ENCODE data around the gene CDK7.
A peak's percentile ranks its signal among the peaks of the same experiment; 100 is the strongest.

CDK7 gene

GRCh38 chr5:69234457-69235268 lies at the start of gene CDK7:
TSS of gene CDK7 (plus strand) at chr5:69234886. CDS start at chr5:69234976, 90 bp downstream.
- H3K4me3 ChIP-seq (ENCODE audit: low read depth, low read length), result peak within 1 kb of the TSS; percentile 95
- TF ChIP-seq CTCF (conservative IDR thresholded peaks at IDR 0.05; ENCODE audit: low read depth, low read length), result no peak
- DNase-seq (ENCODE audit: low read depth), result peak; percentile 94

- H3K4me3 ChIP-seq (ENCODE audit: low read depth, low read length), result no peak overlapping the region
- no peak for DNase-seq (ENCODE audit: low read depth)
- TF ChIP-seq CTCF (conservative IDR thresholded peaks at IDR 0.05; ENCODE audit: low read depth, low read length), result no peak
Observed at GRCh38 chr5:69187342-69187741, 47.3 kb upstream of the CDK7 start.

GRCh38 chr5:69188811-69189161 lies 45.9 kb upstream of the CDK7 start:
- DNase-seq (ENCODE audit: low read depth), result no peak
- TF ChIP-seq CTCF (conservative IDR thresholded peaks at IDR 0.05; ENCODE audit: low read depth, low read length), result no peak
- peak overlapping the region; percentile 75 for H3K4me3 ChIP-seq (ENCODE audit: low read depth, low read length)

GRCh38 chr5:69189162-69190086 lies 45.3 kb upstream of the CDK7 start, which contains the start of gene CENPH:
TSS of gene CENPH (plus strand) at chr5:69189583. CDS start at chr5:69189635, 52 bp downstream.
- no peak for TF ChIP-seq CTCF (conservative IDR thresholded peaks at IDR 0.05; ENCODE audit: low read depth, low read length)
- peak within 1 kb of the TSS; percentile 75 for H3K4me3 ChIP-seq (ENCODE audit: low read depth, low read length)
- peak; percentile 93 for DNase-seq (ENCODE audit: low read depth)

GRCh38 chr5:69202497-69202896 lies 32.2 kb upstream of the CDK7 start:
- peak; percentile 31 for DNase-seq (ENCODE audit: low read depth)
- TF ChIP-seq CTCF (conservative IDR thresholded peaks at IDR 0.05; ENCODE audit: low read depth, low read length), result no peak
- no peak overlapping the region for H3K4me3 ChIP-seq (ENCODE audit: low read depth, low read length)

- no peak for TF ChIP-seq CTCF (conservative IDR thresholded peaks at IDR 0.05; ENCODE audit: low read depth, low read length)
- no peak overlapping the region for H3K4me3 ChIP-seq (ENCODE audit: low read depth, low read length)
- DNase-seq (ENCODE audit: low read depth), result peak; percentile 53
Observed at GRCh38 chr5:69206528-69207190, 28.0 kb upstream of the CDK7 start.

Measured in choroid plexus epithelial cell (primary cell).